Naive B cell (primary cell): ENCODE results near the gene TCF12. TPM values are rescaled to one million over a fixed set of nuclear protein-coding genes. Genes with fewer than 3 reads are reported as not detected.

Source experiments
- ATAC-seq, 2 donors: fragments of 150-1000 bp; cut with Tn5 transposase; 2 replicates each; pipeline ENCODE4 v1.10.0; 2021; ENCODE audit warnings: low read depth in 2 of 2, mild to moderate bottlenecking in 2 of 2, moderate library complexity in 2 of 2
- DNase-seq: peaks from one replicate; pipeline ENCODE4 v3.0.0; 2022
- H3K27ac Mint-ChIP-seq, 6 donors: one replicate each; pipeline ENCODE4 v1.8.0; 2020 to 2022; ENCODE audit warnings: mild to moderate bottlenecking in 6 of 6, mixed read lengths in 6 of 6, moderate library complexity in 5 of 6, inconsistent platforms in 2 of 6
- H3K27me3 Mint-ChIP-seq, 3 donors: one replicate each; pipeline ENCODE4 v1.8.0; 2021 to 2022; ENCODE audit warnings: mixed read lengths in 3 of 3, mild to moderate bottlenecking in 1 of 3
- H3K36me3 Mint-ChIP-seq, 2 donors: one replicate each; pipeline ENCODE4 v1.8.0; 2020 to 2022; ENCODE audit warnings: mixed read lengths in 2 of 2, inconsistent platforms in 1 of 2, mild to moderate bottlenecking in 1 of 2
- H3K4me1 Mint-ChIP-seq, 3 donors: one replicate each; pipeline ENCODE4 v1.8.0; 2020 to 2022; ENCODE audit warnings: mixed read lengths in 3 of 3, inconsistent platforms in 1 of 3, mild to moderate bottlenecking in 1 of 3, moderate library complexity in 1 of 3
- H3K4me3 Mint-ChIP-seq, 8 donors: one replicate each; pipeline ENCODE4 v1.8.0; 2020 to 2022; ENCODE audit warnings: mild to moderate bottlenecking in 8 of 8, mixed read lengths in 8 of 8, moderate library complexity in 8 of 8, inconsistent platforms in 2 of 8
- H3K9me3 Mint-ChIP-seq, 7 donors: one replicate each; pipeline ENCODE4 v1.8.0; 2020 to 2022; ENCODE audit warnings: mixed read lengths in 7 of 7, mild to moderate bottlenecking in 5 of 7, inconsistent platforms in 2 of 7, moderate library complexity in 1 of 7
- polyA plus RNA-seq, 6 donors: library from polyadenylated mRNA; unstranded; fragments of 300-500 nt; fragmentation: Illumina TruSeq; gene quantifications; one replicate each; pipeline ENCODE4 v1.2.3, GENCODE V29; 2021; ENCODE audit warnings: low read depth in 6 of 6

Gene TCF12
- polyA plus RNA-seq, 6 donors from 2014 or later, result 42.0 to 70.9 (median 56.1) TPM

GRCh38 chr15:57319226-57319918 is 400.9 kb downstream of the TCF12 start:
- Mint-ChIP-seq H3K4me3 (no peak overlapping the region), H3K4me1 (peaks cover 31 to 43% (median 41%) of the 10 kb centered on the region in 3 donors), H3K36me3 (no peaks in the 10 kb centered on the region), H3K27me3 (peaks cover 0 to 6% (median 0%) of the 10 kb centered on the region in 3 donors), H3K27ac (no peak overlapping the region), H3K9me3 (no peaks in the 10 kb centered on the region)
- DNase-seq (no peak), ATAC-seq (no peak)

- Mint-ChIP-seq H3K27ac (peak overlapping the region in 2 of 6 donors; percentile 47 to 67), H3K4me3 (no peak overlapping the region), H3K4me1 (peaks cover 32 to 43% (median 41%) of the 10 kb centered on the region in 3 donors), H3K36me3 (no peaks in the 10 kb centered on the region), H3K27me3 (peaks cover 0 to 6% (median 0%) of the 10 kb centered on the region in 3 donors), H3K9me3 (no peaks in the 10 kb centered on the region)
- DNase-seq (no peak), ATAC-seq (no peak)
Measured at GRCh38 chr15:57319919-57320560, 401.6 kb downstream of the TCF12 start.

- peaks cover 31 to 43% (median 41%) of the 10 kb centered on the region in 3 donors for H3K4me1 Mint-ChIP-seq
- peak; percentile 26 for DNase-seq
- H3K27ac Mint-ChIP-seq, result peak overlapping the region in 5 of 6 donors; percentile 21 to 94 (median 83)
- peaks cover 0 to 6% (median 0%) of the 10 kb centered on the region in 3 donors for H3K27me3 Mint-ChIP-seq
- peak; percentile 64 to 79 for ATAC-seq
- peak overlapping the region; percentile 13 to 80 (median 48) for H3K4me3 Mint-ChIP-seq
- H3K36me3 Mint-ChIP-seq, result no peaks in the 10 kb centered on the region
- H3K9me3 Mint-ChIP-seq, result no peaks in the 10 kb centered on the region
Measured at GRCh38 chr15:57320631-57321220, 402.3 kb downstream of the TCF12 start.

GRCh38 chr15:57321485-57321884 is 403.0 kb downstream of the TCF12 start:
- peaks cover 0 to 6% (median 0%) of the 10 kb centered on the region in 3 donors for H3K27me3 Mint-ChIP-seq
- ATAC-seq, result no peak
- no peaks in the 10 kb centered on the region for H3K9me3 Mint-ChIP-seq
- peaks cover 31 to 42% (median 39%) of the 10 kb centered on the region in 3 donors for H3K4me1 Mint-ChIP-seq
- no peaks in the 10 kb centered on the region for H3K36me3 Mint-ChIP-seq
- H3K4me3 Mint-ChIP-seq, result peak overlapping the region in 3 of 8 donors; percentile 22 to 80 (median 24)
- H3K27ac Mint-ChIP-seq, result peak overlapping the region in 3 of 6 donors; percentile 70 to 94 (median 93)
- DNase-seq, result no peak

- ATAC-seq (no peak), DNase-seq (no peak)
- H3K27ac Mint-ChIP-seq, result peak overlapping the region in 3 of 6 donors; percentile 6 to 60 (median 43)
- no peaks in the 10 kb centered on the region for H3K9me3 Mint-ChIP-seq
- H3K36me3 Mint-ChIP-seq, result no peaks in the 10 kb centered on the region
- H3K27me3 Mint-ChIP-seq, result peaks cover 0 to 6% (median 0%) of the 10 kb centered on the region in 3 donors
- no peak overlapping the region for H3K4me3 Mint-ChIP-seq
- peaks cover 31 to 36% (median 36%) of the 10 kb centered on the region in 3 donors for H3K4me1 Mint-ChIP-seq
Measured at GRCh38 chr15:57321973-57322601, 403.6 kb downstream of the TCF12 start.

GRCh38 chr15:57322602-57323250 is 404.3 kb downstream of the TCF12 start:
- H3K27ac Mint-ChIP-seq, result peak overlapping the region in 4 of 6 donors; percentile 5 to 69 (median 33)

GRCh38 chr15:57323299-57323805 is 404.9 kb downstream of the TCF12 start:
- peaks cover 30 to 31% (median 31%) of the 10 kb centered on the region in 3 donors for H3K4me1 Mint-ChIP-seq
- H3K4me3 Mint-ChIP-seq, result peak overlapping the region in 1 of 8 donors; percentile 19
- DNase-seq (no peak), ATAC-seq (no peak)
- H3K36me3 Mint-ChIP-seq, result no peaks in the 10 kb centered on the region
- no peaks in the 10 kb centered on the region for H3K9me3 Mint-ChIP-seq
- H3K27ac Mint-ChIP-seq, result peak overlapping the region in 1 of 6 donors; percentile 35
- H3K27me3 Mint-ChIP-seq, result peaks cover 0 to 6% (median 0%) of the 10 kb centered on the region in 3 donors

More at GRCh38 chr15:57322602-57323250, 404.3 kb downstream of the TCF12 start:
- no peak for DNase-seq
- peaks cover 30 to 31% (median 31%) of the 10 kb centered on the region in 3 donors for H3K4me1 Mint-ChIP-seq
- H3K27me3 Mint-ChIP-seq, result peaks cover 0 to 6% (median 0%) of the 10 kb centered on the region in 3 donors
- no peaks in the 10 kb centered on the region for H3K9me3 Mint-ChIP-seq
- H3K4me3 Mint-ChIP-seq, result no peak overlapping the region
- no peaks in the 10 kb centered on the region for H3K36me3 Mint-ChIP-seq
- ATAC-seq, result no peak

GRCh38 chr15:57323806-57324589 is 405.6 kb downstream of the TCF12 start:
- DNase-seq (no peak), ATAC-seq (no peak)
- Mint-ChIP-seq H3K36me3 (no peaks in the 10 kb centered on the region), H3K4me3 (peak overlapping the region in 2 of 8 donors; percentile 9 to 19), H3K27ac (no peak overlapping the region), H3K9me3 (no peaks in the 10 kb centered on the region), H3K27me3 (peaks cover 0 to 6% (median 0%) of the 10 kb centered on the region in 3 donors), H3K4me1 (peaks cover 25 to 30% (median 26%) of the 10 kb centered on the region in 3 donors)

GRCh38 chr15:57324590-57324890 is 406.1 kb downstream of the TCF12 start:
- Mint-ChIP-seq H3K4me3 (no peak overlapping the region), H3K4me1 (peaks cover 24 to 34% (median 27%) of the 10 kb centered on the region in 3 donors), H3K36me3 (no peaks in the 10 kb centered on the region), H3K9me3 (no peaks in the 10 kb centered on the region), H3K27me3 (peaks cover 0 to 6% (median 0%) of the 10 kb centered on the region in 3 donors), H3K27ac (peak overlapping the region in 1 of 6 donors; percentile 3)
- DNase-seq, result no peak
- ATAC-seq, result no peak

- H3K27ac Mint-ChIP-seq, result peak overlapping the region in 2 of 6 donors; percentile 3 to 81
- no peak for ATAC-seq
- H3K9me3 Mint-ChIP-seq, result no peaks in the 10 kb centered on the region
- no peak overlapping the region for H3K4me3 Mint-ChIP-seq
- no peak for DNase-seq
- H3K27me3 Mint-ChIP-seq, result peaks cover 0 to 6% (median 4%) of the 10 kb centered on the region in 3 donors
- H3K4me1 Mint-ChIP-seq, result peaks cover 30 to 38% (median 33%) of the 10 kb centered on the region in 3 donors
- H3K36me3 Mint-ChIP-seq, result no peaks in the 10 kb centered on the region
Measured at GRCh38 chr15:57324944-57325679, 406.7 kb downstream of the TCF12 start.

GRCh38 chr15:57326196-57326595 is 407.8 kb downstream of the TCF12 start:
- peaks cover 0 to 10% (median 6%) of the 10 kb centered on the region in 3 donors for H3K27me3 Mint-ChIP-seq
- ATAC-seq (no peak), DNase-seq (no peak)
- H3K27ac Mint-ChIP-seq, result peak overlapping the region in 1 of 6 donors; percentile 67
- H3K4me1 Mint-ChIP-seq, result peaks cover 24 to 31% (median 29%) of the 10 kb centered on the region in 3 donors
- H3K36me3 Mint-ChIP-seq, result no peaks in the 10 kb centered on the region
- H3K9me3 Mint-ChIP-seq, result no peaks in the 10 kb centered on the region
- H3K4me3 Mint-ChIP-seq, result no peak overlapping the region
